Omental fat pad (tissue), 4 donors: ENCODE data around the gene STK31. TPM values are rescaled to one million over a fixed set of nuclear protein-coding genes. Genes with fewer than 3 reads are reported as not detected.
"Not testable (repeated sequence)": the region's sequence is repeated elsewhere in the genome, so short reads cannot be mapped to it uniquely, and the experiment has no call there.

Source experiments
- ATAC-seq: fragments of 150-250 bp; one replicate; pipeline ENCODE4 v1.9.1; 2016; ENCODE audit warnings: mild to moderate bottlenecking, moderate library complexity; ENCODE audit not compliant: low FRiP score
- DNase-seq: peaks from one replicate; pipeline ENCODE4 v3.0.0-alpha.2; 2019; ENCODE audit warnings: low spot score
- total RNA-seq, 4 donors: library from RNA; depleted of rRNA; stranded (reverse); fragments of >200 nt; gene quantifications; one replicate each; pipeline ENCODE4 v1.1.0, GENCODE V29; 2016
- TF ChIP-seq, protein P1 (sequence below), 3 donors: fragments of 450-650 bp; IDR thresholded peaks; one replicate each; pipeline ENCODE4 v1.5.1; 2016 to 2017; ENCODE audit warnings: antibody characterized with exemption in 3 of 3, mild to moderate bottlenecking in 3 of 3, moderate library complexity in 2 of 3

STK31 gene
- total RNA-seq, 4 donors from 2014 or later, result 0.19 to 0.84 (median 0.34) TPM

DNA sequence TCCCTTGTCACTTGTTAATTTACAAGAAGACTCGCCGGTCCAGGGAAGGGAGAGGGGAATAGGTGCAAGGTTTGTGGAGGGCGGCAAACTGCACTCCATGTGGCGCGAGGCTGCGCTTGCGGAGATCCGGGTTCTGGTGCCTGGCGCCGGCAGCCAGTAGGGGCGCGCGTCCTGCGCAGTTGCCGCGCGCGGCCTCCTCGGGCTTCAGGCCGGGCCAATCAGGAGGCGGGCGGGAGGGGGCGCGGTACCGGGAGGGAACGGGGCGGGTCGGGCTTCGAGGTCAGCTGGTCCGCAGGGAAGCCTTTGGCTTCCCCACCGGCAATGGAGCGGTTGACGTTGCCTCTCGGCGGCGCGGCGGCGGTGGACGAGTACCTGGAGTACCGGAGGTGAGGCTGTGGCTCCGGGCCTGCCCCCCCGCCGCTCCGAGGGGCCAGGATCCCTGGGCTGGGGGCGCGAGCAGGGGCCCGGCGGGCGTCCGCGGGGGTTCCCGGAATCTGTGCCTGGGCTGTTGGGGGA lies 30.1 kb upstream of the STK31 start, which contains the start of gene FAM221A:
TSS of gene FAM221A (plus strand) at position 302 of the 516 bp plus-strand sequence. CDS start at position 322, 20 bp downstream.
- DNase-seq (peak; percentile 38), ATAC-seq (peak; percentile 98)
- TF ChIP-seq, protein P1, sequence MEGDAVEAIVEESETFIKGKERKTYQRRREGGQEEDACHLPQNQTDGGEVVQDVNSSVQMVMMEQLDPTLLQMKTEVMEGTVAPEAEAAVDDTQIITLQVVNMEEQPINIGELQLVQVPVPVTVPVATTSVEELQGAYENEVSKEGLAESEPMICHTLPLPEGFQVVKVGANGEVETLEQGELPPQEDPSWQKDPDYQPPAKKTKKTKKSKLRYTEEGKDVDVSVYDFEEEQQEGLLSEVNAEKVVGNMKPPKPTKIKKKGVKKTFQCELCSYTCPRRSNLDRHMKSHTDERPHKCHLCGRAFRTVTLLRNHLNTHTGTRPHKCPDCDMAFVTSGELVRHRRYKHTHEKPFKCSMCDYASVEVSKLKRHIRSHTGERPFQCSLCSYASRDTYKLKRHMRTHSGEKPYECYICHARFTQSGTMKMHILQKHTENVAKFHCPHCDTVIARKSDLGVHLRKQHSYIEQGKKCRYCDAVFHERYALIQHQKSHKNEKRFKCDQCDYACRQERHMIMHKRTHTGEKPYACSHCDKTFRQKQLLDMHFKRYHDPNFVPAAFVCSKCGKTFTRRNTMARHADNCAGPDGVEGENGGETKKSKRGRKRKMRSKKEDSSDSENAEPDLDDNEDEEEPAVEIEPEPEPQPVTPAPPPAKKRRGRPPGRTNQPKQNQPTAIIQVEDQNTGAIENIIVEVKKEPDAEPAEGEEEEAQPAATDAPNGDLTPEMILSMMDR (IDR thresholded peaks at IDR 0.05), result peak in 1 of 3 donors; percentile 6

DNA sequence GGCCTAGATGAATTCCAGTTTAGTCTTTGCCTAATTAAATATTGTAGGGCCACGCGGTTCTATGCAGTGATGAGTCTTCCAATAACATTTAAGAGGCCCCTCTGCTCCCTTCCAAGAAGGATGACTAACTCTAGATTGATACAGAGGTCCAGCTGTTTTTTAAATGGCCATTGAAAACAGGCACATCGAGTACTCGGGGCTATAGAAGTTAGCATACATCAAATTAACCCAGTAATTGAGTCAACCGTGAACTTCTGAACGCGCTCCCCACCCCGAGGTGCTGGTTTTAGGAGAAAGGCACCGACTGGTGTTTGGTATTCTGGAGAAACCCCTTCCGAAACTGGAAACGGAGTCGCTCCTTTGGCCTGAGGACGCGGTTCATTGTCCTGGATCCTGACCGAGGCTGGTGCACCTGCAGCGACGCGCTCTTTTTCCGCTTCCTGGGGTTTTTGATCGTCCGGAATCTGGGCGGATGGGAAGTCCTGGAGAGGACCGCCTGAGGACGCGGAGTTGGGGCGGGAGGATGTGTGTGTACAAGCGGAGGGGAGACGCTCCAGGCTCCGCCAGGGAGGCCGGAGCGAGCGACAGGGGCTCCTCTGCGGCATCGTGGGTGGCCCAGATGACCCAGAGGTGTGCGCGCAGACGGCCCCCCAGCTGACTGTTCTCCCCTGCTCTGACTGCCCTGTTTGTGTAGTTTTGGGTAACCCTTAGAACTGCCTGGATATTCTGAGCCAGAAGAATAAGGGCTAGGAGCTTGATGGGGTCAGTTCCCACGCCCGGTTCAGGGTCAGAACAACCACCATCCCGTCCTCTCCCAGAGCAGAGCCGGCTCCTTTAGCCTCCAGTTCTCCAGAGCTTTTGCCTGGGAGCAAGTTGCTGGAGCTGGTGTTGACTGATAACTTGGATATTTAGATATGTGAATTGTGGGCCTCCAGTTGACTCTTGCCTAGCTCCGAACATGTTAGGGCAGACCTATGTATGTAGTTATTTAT lies 29.3 kb upstream of the STK31 start:
- peak; percentile 77 for ATAC-seq
- TF ChIP-seq, protein P1 (IDR thresholded peaks at IDR 0.05), result no peak
- DNase-seq, result no peak

DNA sequence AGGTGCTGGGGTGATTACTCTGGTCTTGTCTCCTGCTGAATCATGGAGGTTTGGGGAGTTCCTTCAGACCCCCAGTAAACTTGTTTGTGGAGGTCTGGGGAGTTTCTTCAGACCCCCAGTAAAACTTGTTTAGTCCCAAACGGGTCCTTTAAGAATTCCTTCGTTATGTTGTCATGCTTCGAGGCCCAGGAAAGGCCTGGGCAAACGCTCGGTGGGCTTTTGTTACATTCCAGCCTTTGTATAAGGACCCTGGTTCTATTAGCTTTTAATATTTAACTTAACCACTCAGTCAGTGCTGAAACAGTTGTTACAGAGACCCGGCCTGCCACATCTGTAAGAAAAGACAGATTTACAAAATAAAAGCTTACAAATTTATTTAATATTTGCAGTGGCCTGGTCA lies 26.0 kb upstream of the STK31 start:
- not testable (repeated sequence) for ATAC-seq, DNase-seq

DNA sequence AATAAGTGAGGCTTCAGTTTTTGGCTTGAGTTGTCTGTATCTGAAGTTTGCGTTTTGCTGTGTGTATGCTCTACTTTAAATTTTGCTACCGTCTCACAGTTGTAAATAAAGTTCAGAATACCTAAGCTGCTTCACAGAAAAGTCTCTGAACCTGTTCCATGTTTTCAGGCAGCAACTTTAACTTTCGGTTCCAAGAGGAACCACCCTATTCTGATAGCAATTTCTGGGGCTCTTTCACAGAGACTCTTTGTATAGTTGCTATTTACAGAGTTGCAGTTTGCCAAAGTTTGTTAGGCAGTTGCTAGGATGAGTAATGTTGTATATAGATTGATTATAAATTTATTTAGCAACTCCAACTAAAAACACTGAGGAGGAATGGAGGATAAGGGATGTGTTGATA lies 24.3 kb upstream of the STK31 start:
- DNase-seq (no peak), ATAC-seq (peak; percentile 81)
- TF ChIP-seq, protein P1 (IDR thresholded peaks at IDR 0.05), result no peak

DNA sequence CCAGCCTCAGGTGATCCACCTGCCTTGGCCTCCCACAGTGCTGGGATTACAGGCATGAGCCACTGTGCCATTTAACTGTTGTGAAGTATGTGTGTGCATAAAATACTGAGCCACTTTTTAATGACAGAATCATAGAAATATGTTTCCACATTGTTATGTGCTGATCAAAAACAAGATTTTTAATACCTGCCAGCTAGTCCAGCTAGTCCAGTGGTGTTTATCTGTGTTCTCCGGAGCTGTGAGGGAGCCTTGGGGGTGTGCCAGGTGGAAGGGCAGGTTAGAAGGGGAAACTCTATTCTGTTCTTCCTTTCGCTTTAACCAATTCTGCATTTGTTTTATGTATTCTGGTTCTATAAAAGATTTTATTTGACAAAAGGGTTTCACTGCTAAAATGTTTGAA lies 23.0 kb upstream of the STK31 start:
- TF ChIP-seq, protein P1 (IDR thresholded peaks at IDR 0.05), result no peak
- ATAC-seq, result no peak

DNA sequence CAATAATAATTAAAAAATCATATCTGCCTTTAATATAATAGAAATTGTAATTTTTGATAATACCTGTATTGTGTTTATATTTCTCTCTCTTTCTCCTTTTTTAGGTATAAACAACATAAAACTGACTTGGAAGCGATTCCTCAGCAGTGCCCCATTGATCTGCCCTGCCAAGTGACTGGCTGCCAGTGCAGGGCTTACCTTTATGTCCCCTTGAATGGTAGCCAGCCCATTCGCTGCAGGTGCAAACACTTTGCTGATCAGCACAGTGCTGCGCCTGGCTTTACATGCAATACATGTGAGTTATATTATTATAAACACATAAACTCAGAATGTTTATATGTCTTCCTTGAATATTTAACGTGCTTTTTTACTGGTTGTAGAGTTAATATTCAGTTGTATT lies 20.9 kb upstream of the STK31 start:
- DNase-seq, result no peak
- TF ChIP-seq, protein P1 (IDR thresholded peaks at IDR 0.05), result no peak
- ATAC-seq, result no peak

More for the DNA sequence above, 23.0 kb upstream of the STK31 start:
- DNase-seq, result no peak

DNA sequence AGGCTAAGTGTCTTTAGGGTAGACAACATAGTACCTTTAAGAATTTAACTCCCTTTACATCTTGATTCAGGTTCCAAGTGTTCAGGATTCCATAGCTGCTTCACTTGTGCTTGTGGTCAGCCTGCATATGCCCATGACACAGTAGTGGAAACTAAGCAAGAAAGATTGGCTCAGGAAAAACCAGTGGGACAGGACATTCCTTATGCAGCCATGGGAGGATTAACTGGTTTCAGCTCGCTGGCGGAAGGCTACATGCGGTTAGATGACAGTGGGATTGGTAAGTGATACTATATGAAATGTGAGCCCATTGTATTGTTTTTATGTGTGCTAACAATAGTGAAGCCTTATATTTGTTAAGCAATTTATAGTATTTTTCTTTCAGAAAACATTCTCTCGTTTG lies 18.7 kb upstream of the STK31 start:
- ATAC-seq (no peak), DNase-seq (no peak)
- TF ChIP-seq, protein P1 (IDR thresholded peaks at IDR 0.05), result no peak
